Upper lobe of right lung (tissue), 1 donor: Measurements from ENCODE around the gene OSBPL10. TPM values are rescaled to one million over a fixed set of nuclear protein-coding genes. Genes with fewer than 3 reads are reported as not detected.
A peak's percentile ranks its signal among the peaks of the same experiment; 100 is the strongest.

Experiments used
- ATAC-seq: fragments of 200-7000 bp; cut with Tn5 transposase; one replicate; pipeline ENCODE4 v1.9.1; 2020; ENCODE audit warnings: mild to moderate bottlenecking, moderate library complexity
- DNase-seq: peaks from one replicate; pipeline ENCODE4 v3.0.0-alpha.2; 2020
- H3K27ac ChIP-seq: fragments of 200-600 bp; one replicate; pipeline ENCODE4 v1.8.0; 2022
- H3K27me3 ChIP-seq: fragments of 200-600 bp; one replicate; pipeline ENCODE4 v1.8.0; 2022; ENCODE audit warnings: mild to moderate bottlenecking
- H3K36me3 ChIP-seq: fragments of 200-600 bp; one replicate; pipeline ENCODE4 v1.8.0; 2022
- H3K4me1 ChIP-seq: fragments of 200-600 bp; one replicate; pipeline ENCODE4 v1.8.0; 2022
- H3K4me3 ChIP-seq: fragments of 200-600 bp; one replicate; pipeline ENCODE4 v1.8.0; 2022; ENCODE audit warnings: mild to moderate bottlenecking
- H3K9me3 ChIP-seq: fragments of 200-600 bp; one replicate; pipeline ENCODE4 v1.8.0; 2022
- intact Hi-C: fragments of 100-400 bp; cut with DNase I; formaldehyde crosslinking; loops from one replicate; pipeline ENCODE4 v1.11.0; 2022
- total RNA-seq: library from RNA; stranded (reverse); fragmentation: NEBNext Ultra II Directional; extraction: Animal tissue kit (Norgen Biotek cat#: 25700); gene quantifications from one replicate; pipeline ENCODE4 v1.2.1, GENCODE V29; 2021
- TF ChIP-seq, protein P1 (sequence below): fragments of 200-600 bp; IDR thresholded peaks from one replicate; pipeline ENCODE4 v1.8.0; 2022; ENCODE audit warnings: antibody characterized with exemption
- donor health status: DM: no; HTN: yes; CAD: no; lungs with severe emphysema.

Gene OSBPL10
- total RNA-seq, 1 donor from 2014 or later: 30.8 TPM

DNA sequence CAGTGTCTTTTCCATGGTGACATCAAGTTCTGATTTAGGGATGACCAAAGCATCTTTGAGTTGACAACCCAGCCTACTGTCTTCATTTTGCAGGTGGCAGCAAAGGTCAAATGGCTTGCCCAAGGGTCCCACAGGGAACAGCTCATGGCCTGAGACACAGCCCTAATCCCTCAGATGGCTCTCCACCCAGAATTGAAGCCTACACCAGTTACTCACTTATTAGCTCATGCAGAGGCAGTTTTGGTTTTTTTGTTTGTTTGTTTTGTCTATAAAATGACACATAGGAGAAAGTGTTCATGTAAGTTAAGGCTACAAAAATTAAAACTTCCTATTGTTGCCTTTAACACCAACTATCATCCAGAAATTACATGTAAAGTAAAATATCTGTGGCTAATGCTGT is 167.9 kb downstream of the OSBPL10 start:
- H3K27me3 ChIP-seq: no peaks in the 10 kb centered on the region
- H3K9me3 ChIP-seq: no peaks in the 10 kb centered on the region
- DNase-seq (no peak), ATAC-seq (no peak)
- H3K4me3 ChIP-seq: no peak overlapping the region
- no peak overlapping the region for H3K27ac ChIP-seq
- H3K36me3 ChIP-seq: no peaks in the 10 kb centered on the region
- TF ChIP-seq, protein P1, sequence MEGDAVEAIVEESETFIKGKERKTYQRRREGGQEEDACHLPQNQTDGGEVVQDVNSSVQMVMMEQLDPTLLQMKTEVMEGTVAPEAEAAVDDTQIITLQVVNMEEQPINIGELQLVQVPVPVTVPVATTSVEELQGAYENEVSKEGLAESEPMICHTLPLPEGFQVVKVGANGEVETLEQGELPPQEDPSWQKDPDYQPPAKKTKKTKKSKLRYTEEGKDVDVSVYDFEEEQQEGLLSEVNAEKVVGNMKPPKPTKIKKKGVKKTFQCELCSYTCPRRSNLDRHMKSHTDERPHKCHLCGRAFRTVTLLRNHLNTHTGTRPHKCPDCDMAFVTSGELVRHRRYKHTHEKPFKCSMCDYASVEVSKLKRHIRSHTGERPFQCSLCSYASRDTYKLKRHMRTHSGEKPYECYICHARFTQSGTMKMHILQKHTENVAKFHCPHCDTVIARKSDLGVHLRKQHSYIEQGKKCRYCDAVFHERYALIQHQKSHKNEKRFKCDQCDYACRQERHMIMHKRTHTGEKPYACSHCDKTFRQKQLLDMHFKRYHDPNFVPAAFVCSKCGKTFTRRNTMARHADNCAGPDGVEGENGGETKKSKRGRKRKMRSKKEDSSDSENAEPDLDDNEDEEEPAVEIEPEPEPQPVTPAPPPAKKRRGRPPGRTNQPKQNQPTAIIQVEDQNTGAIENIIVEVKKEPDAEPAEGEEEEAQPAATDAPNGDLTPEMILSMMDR: no peak
- intact Hi-C loops: no loop called here
- H3K4me1 ChIP-seq: no peaks in the 10 kb centered on the region

DNA sequence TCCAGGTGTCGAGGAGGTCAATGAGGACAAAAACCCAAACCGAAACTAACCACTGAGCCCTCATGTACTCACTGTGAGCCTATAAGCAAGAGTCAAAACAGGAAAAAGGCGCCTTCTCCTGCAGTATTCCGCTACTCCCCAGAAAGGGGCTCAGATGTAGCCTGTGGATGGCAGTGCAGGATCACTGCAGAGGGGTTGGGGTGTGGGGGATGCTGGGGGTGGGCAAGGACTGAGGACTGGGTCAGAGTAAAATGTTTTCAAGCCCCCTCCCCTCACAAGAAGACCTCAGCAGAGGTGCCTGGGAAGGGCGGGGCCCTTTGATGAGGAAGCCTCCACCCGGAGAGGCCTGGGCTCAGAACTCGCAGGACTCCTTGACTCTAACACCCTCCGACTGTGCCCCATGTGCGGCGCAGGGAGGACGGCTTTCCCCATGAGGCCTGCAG is 170.1 kb downstream of the OSBPL10 start:
- H3K4me3 ChIP-seq: no peak overlapping the region
- TF ChIP-seq, protein P1: no peak
- no peaks in the 10 kb centered on the region for H3K27me3 ChIP-seq
- H3K27ac ChIP-seq: no peak overlapping the region
- no peaks in the 10 kb centered on the region for H3K9me3 ChIP-seq
- H3K36me3 ChIP-seq: no peaks in the 10 kb centered on the region
- ATAC-seq (no peak), DNase-seq (no peak)
- intact Hi-C loops: no loop called here
- H3K4me1 ChIP-seq: no peaks in the 10 kb centered on the region

DNA sequence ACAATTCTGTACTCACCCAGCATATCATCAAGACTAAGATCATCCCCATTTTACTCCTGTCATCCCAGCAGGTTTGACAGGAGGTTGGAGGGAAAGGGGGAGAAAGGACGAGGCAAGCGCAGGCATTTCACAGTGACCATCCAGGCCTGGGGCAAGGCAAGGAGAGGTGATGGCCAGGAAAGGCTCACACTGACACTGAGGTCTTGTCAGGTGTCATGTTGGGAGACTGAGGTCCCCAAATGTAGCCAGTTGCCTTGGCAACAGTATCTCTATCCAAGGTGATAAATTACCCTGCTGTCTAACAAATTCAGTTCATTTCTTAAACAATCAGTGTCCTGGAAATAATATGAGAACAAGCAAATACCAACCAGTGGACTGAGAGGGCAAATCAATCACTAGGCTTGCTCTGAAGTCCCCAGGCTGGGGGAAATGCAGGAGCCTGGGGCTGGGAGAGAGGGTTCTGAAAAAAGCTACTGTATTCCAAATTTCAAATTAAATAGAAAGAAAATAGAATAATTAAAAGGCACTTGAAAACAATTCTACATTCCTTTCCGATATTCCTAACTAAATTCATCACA is 172.8 kb downstream of the OSBPL10 start:
- H3K4me3 ChIP-seq: no peak overlapping the region
- no peaks in the 10 kb centered on the region for H3K36me3 ChIP-seq
- H3K27me3 ChIP-seq: no peaks in the 10 kb centered on the region
- intact Hi-C loops: no loop called here
- ATAC-seq (no peak), DNase-seq (no peak)
- TF ChIP-seq, protein P1: no peak
- H3K9me3 ChIP-seq: no peaks in the 10 kb centered on the region
- H3K4me1 ChIP-seq: no peaks in the 10 kb centered on the region
- H3K27ac ChIP-seq: no peak overlapping the region

DNA sequence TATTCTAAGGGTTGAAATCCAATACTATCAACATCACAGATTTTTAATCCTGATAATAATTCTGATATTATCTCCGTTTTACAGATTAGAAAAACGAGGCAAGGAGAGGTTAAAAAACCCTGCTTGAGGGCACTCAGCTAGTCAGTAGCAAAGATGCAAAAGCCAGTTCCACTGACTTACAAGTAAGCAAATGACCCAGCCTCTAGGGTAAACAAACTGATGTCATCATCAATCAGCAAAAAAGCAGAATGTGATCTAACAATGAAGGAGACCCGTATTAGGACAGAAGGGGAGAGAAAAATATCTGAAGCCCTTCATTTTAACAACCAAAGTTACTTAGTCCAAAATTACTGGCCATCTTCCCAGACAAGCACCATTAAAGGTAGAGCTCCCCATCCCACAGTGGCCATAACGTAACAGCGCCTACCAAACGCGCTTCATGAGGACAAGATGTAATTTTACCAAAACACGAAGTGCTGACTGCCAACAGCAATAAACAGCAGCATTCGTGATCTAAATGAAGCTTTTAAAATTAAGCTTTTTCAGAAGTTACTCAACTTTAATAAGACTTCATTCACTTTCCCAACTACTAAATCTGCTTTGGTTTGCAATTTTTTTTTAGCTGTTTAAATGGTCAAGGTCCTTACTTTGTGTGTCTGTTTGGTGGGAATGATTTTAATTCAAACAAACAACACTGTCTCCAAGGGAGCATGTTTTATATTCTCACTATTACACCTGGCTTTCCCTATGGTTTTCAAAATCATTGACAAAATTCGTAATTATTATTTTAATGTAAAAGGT is 176.6 kb downstream of the OSBPL10 start:
- intact Hi-C loops: no loop called here
- Histone ChIP-seq H3K4me1 (no peaks in the 10 kb centered on the region), H3K4me3 (no peak overlapping the region), H3K27ac (no peak overlapping the region), H3K9me3 (no peaks in the 10 kb centered on the region), H3K27me3 (no peaks in the 10 kb centered on the region), H3K36me3 (no peaks in the 10 kb centered on the region)
- TF ChIP-seq, protein P1: no peak
- DNase-seq: no peak
- ATAC-seq: no peak

DNA sequence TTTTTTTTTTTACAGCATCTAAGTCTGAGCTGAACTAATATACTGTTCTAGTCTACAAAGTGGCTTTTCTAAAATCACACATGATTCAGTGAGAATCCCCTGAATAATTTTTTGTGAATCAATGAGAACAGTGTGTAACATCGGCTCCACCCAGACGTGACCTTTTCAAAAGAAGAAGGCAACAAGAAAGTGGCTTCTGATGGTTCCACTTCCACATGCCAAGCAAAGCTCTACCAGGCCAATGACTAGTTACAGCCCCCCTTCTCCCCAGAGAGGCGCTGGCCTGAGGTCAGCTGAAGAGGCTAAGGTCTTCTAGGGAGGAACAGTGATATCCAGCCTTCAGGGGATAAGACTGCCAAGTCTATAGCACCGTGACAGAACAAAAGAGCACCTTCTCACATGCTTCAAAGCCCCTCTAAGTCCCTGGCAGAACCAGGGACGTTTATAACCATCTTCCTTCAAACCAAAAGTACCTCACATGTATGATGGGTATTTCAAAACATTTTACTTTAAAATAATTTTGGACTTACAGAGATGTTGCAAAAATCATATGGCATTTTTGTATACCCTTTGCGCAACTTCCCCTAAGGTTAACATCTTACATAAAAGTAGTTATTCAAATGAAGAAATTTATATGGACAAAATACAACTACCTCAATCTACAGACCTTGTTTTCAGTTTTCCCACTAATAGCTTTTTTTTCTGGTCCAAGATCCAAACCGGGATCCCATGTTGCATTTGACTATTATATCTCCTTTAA is 177.9 kb downstream of the OSBPL10 start:
- Histone ChIP-seq H3K36me3 (no peaks in the 10 kb centered on the region), H3K9me3 (no peaks in the 10 kb centered on the region), H3K4me3 (no peak overlapping the region), H3K4me1 (no peaks in the 10 kb centered on the region), H3K27me3 (no peaks in the 10 kb centered on the region), H3K27ac (no peak overlapping the region)
- intact Hi-C loops: no loop called here
- TF ChIP-seq, protein P1: no peak
- no peak for DNase-seq
- ATAC-seq: peak; percentile 39
